ENCODE results near the gene OSCP1.
A peak's percentile ranks its signal among the peaks of the same experiment; 100 is the strongest.
"Not testable (repeated sequence)": the region's sequence is repeated elsewhere in the genome, so short reads cannot be mapped to it uniquely, and the experiment has no call there.

OSCP1 gene, protein sequence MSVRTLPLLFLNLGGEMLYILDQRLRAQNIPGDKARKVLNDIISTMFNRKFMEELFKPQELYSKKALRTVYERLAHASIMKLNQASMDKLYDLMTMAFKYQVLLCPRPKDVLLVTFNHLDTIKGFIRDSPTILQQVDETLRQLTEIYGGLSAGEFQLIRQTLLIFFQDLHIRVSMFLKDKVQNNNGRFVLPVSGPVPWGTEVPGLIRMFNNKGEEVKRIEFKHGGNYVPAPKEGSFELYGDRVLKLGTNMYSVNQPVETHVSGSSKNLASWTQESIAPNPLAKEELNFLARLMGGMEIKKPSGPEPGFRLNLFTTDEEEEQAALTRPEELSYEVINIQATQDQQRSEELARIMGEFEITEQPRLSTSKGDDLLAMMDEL

GRCh38 chr1:36450270-36450918, at the start of gene OSCP1:
TSS of gene OSCP1 (minus strand) at chr1:36450451. CDS start at chr1:36450369, 82 bp downstream.
- peak; percentile 91 to 92 for DNase-seq

GRCh38 chr1:36497207-36497606, 47.0 kb upstream of the OSCP1 start:
- no peak for DNase-seq

- no peak for DNase-seq
Measured at GRCh38 chr1:36494971-36495370, 44.7 kb upstream of the OSCP1 start.

- DNase-seq, result no peak
Measured at GRCh38 chr1:36493524-36493923, 43.3 kb upstream of the OSCP1 start.

DNA sequence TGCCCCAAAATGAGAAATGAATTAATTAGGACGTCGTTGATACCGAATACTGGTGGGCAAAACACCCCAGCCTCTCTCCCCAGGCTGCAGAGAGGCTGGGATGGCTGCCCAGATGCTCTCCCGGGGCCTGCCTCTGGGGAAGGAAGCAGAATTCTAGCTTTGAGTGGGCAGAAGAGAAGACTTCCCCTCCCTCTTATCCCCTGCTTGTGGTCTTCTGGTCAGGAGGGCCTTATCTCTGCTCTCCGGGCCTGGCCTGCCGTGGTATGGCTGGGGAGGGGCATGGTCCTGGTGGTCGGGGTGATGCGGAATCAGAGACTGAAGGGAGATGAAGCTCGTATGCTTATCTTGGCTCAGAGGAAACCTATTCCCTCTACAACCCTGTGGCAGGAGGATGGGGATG, 42.2 kb upstream of the OSCP1 start:
- DNase-seq, result no peak

DNA sequence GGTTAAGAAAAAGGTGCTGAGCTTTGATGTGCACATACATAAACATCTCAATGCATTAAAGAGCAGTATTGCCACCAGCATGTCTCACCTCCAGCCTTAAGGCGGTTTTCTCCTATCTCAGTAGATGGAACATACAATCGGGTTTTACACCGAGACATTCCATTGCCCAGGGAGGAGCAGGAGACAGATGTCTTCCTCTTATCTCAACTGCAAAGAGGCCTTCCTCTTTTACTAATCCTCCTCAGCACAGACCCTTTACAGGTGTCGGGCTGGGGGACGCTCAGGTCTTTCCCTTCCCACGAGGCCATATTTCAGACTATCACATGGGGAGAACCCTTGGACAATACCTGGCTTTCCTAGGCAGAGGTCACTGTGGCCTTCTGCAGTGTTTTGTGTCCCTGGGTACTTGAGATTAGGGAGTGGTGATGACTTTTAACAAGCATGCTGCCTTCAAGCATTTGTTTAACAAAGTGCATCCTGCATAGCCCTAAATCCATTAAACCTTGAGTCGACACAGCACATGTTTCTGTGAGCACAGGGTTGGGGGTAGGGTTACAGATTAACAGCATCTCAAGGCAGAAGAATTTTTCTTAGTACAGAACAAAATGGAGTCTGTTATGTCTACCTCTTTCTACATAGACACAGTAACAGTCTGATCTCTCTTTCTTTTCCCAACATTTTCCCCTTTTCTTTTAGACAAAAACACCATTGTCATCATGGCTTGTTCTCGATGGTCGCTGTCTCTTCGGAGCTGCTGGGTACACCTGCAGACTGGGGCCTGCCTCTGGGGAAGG, 39.2 kb upstream of the OSCP1 start:
- DNase-seq, result not testable (repeated sequence)

DNA sequence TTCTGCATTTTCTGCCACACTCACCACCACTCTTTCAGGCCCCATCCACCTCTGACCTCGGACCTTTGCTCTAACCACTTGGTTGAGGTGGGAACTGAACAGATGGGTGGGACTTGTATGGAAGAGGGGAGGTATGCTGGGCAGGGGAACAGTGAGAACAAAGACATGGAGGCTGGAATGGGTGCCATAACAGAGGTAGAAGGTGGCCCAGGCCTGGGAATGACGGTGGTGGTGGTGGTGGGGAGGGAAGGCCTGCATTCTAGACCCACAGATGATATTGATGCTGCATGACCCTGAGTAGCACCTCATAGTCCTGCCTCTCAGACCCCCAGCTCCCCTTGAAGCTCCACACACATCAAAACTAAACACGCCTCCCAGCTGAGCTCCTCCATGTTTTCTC, 37.7 kb upstream of the OSCP1 start:
- DNase-seq, result no peak

- DNase-seq, result not testable (repeated sequence)
Measured at GRCh38 chr1:36487336-36487725, 37.1 kb upstream of the OSCP1 start.

DNA sequence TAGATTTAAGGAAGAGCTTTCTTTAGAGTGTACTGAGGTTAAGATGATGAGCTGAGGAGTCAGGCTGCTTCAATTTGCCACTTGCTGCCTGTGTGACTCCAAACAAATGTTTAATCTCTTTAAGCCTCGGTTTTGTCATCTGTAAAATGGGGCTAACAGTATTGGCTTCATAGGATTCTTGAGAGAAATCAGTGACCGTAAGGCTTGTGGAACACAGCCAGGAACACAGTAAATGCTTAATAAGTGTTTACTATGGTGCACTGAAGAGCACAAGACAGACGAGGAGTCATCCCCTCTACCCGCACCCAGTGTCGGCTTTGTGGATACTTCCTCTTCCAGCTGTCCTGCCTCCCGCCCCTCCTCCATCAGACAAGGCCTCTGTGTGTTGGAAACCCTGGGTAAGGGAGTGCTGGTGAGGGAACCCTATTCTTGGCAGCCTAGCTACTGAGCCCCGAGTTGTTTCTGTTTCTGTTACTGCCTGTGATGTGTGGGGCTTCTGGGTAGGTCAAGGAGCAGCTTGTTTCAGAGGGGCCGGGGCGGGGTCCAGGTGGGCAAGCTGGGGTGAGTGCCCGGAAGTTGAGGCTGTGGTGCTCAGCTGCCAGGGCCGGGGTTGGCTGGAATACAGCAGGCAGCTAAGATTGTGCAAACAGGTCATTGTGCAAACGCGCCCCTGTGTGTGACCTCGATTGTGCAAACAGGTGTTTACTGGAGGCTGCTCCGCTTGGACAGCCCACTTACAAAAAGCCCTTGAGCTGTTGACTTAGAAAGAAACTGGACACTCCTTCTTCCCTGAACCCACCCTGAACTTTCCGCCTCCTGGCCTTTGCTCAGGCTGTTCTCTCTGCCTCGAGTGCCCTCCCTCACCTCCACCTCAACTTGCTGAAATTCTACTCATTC, 36.4 kb upstream of the OSCP1 start:
- peak in 1 of 2 donors; percentile 69 for DNase-seq

DNA sequence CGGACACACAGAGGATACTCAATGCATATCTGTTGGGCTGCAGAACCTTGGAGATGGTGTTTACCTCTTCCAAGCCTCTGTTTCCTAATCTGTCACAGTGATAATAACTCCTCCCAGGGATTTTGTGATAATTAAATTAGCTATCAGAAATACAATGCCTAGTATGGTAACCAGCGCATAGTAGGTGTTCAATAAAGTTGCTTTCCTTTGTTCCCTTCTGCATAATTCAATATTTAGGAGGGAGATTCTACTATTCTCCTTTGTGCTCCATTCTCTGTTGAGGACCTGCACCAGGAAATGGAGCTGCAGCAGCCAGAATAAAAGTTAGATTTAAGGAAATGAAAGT, 35.8 kb upstream of the OSCP1 start:
- no peak for DNase-seq

DNA sequence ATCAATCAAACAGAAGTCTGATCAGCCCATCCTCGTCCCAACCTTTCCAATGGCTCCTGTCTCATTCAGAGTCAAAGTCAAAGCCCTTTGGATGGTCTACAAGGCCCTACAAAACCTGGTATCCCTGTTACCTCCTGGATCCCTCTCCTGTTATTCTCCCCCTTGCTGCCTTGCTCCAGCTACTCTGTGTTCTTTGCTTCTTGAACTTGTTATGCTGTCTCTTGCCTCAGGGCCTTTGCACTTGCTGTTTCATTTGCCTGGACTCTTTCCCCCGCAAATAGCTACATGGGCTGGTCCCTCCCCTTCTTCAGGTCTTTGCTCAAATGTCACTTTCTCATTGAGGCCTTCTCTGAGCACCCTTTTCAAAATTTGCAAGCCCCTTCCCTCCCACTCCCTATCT, 33.8 kb upstream of the OSCP1 start:
- DNase-seq, result no peak

DNA sequence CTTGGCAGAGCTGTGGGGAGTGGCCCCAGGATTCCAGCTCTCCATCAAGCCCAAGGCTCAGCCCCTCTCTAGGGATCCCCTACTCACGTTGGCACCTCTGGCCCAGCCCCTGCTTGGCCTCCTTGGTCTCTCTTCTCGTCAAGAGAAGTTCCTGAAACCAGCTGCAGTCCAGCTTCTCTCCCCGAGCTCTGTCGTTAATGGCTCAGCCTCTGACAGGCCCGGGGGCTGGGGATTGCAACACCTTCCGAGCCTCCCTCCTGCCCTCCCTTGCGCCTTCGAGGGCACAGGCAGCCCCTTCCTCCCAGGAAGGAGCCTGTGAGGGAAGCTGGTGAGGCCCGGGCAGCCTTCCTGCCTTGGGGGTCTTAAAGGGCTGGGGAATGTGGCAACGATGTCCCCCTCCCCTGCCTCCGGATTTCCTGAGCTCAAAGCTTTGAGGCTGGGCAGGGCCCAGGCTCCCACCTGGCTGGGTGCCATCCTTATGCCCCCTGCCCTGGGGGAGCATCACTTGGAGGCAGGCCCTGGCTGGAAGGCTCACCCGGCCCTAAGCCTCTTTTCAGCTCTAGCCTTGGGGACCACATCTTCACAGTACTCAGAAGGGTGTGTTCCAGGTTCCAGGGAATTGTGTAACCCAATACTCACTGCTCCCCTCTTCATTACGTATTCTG, 32.6 kb upstream of the OSCP1 start, which contains the start of gene CSF3R:
Gene CSF3R, minus strand, starts transcription at position 190 of the 665 bp plus-strand sequence. CDS start 3,417 bp downstream, outside the sequence.
- DNase-seq, result peak in 1 of 2 donors; percentile 29

GRCh38 chr1:36481771-36482723, 31.8 kb upstream of the OSCP1 start:
- no peak for DNase-seq

DNA sequence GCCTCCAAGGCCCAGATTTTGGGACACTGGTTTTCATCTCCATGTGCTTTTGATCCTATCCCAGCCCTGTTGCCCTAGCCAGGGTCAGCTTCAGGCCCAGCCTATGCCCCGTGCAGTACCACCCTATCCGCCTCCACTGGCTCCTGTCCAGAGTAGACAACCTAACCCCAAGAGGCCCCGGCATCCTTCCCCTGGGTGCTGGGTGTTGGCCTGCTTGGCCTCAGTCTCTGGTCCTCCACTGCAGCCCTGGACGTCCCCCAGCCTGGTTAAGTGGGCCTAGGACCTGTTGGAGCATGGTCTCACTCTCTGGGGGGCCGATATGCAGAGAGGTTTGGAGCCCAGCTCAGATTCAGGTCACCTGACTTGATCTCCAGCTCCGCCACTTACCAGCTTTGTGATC, 30.8 kb upstream of the OSCP1 start:
- DNase-seq, result no peak

- no peak for DNase-seq
Measured at GRCh38 chr1:36480161-36480560, 29.9 kb upstream of the OSCP1 start.

GRCh38 chr1:36479505-36480051, 29.3 kb upstream of the OSCP1 start:
- DNase-seq, result no peak

DNA sequence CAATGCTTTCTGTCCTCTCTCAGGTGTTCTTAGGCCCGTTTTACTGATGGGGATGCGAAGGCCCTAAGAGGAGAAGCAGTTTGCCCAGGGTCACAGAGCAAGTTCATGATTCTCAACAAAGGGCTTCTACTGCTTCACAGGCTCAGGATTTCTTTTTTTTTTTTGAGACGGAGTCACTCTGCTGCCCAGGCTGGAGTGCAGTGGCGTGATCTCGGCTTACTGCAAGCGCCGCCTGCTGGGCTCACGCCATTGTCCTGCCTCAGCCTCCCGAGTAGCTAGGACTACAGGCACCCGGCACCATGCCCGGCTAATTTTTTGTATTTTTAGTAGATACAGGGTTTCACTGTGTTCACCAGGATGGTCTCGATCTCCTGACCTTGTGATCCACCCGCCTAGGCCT, 27.4 kb upstream of the OSCP1 start:
- DNase-seq, result not testable (repeated sequence)

GRCh38 chr1:36476945-36477344, 26.7 kb upstream of the OSCP1 start:
- DNase-seq, result no peak

GRCh38 chr1:36475910-36476604, 25.8 kb upstream of the OSCP1 start:
- DNase-seq, result no peak

DNA sequence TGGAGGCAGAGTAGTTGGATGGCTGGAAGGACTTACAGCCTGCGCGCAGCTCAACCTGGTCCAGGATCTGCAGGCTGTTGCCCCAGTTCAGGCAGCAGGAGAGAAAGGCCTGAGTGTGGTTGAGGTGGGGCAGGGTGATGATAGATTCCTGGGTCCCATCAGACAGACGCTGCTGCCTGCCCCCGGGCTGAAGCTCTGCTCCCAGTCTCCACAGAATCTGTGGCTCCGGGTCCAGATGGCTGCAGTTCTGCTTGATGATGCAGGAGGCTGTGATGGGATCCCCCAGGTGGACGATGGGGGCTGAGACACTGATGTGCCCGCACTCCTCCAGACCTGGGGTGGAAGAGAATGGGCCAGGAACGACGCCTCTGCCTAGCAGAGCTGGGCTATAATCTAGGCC, 25.1 kb upstream of the OSCP1 start:
- DNase-seq, result no peak

Measured in CD4-positive, alpha-beta T cell treated with Interleukin-1 beta for 1 hour (primary cell).